ENCODE data around the gene NIPAL3. TPM values are rescaled to one million over a fixed set of nuclear protein-coding genes. Genes with fewer than 3 reads are reported as not detected.

Gene NIPAL3
- total RNA-seq (2014; rRNA removed; shearing (Covaris generic)), result 8.2 and 10.7 TPM in 2 replicates

DNA sequence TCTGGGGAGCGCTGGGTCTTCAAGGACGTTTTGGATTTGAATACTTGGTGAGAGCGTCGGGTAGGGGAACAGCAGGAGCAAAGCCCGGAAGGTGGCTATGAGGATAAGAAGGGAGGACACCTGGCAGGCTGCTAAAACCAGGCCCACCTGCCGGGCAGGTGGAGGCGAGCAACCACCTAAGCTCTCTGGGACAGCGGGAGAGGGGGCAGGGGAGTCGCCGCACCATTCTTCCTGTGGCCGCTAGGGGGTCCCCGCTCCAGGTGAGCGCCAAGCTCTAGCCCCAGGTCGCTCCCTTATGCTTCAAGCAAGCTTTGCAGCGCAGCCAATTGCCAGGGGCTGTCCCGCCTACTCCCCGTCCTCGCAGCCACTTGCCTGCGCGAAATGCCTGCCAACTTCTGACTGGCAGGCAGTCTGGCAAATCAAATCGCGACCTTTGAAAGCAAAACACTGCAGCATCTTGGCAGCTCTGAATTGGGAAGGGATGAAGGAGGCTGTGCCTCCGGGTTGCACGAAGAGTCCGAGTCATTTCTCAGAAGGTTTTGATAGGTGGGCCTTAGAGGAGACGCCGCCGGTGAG lies at the start of gene NIPAL3:
TSS of gene NIPAL3 (plus strand) at position 469 of the 576 bp plus-strand sequence. CDS start 3,746 bp downstream, outside the sequence.
- peak; percentile 92 for DNase-seq (ENCODE audit: low spot score)

DNA sequence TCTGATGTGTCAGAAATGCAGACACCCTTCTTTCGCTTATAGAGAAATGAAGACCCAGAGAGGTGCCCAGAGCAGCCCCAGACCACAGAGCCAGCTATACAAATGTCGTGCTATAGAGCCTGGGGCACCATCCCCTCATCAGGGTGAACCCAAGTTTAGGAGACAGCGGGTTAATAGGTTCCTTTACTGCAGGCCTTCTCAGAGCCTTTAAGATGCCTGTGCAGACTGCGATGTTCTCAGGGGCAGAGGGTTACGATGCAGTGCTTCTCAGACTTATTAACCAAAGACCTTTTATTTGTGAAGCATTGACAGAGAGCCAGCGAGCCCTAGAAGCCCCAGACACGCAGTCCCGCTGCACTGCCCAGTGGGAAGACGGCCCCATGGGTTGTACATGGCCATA lies 48.9 kb upstream of the NIPAL3 start:
- DNase-seq (ENCODE audit: low spot score), result no peak

DNA sequence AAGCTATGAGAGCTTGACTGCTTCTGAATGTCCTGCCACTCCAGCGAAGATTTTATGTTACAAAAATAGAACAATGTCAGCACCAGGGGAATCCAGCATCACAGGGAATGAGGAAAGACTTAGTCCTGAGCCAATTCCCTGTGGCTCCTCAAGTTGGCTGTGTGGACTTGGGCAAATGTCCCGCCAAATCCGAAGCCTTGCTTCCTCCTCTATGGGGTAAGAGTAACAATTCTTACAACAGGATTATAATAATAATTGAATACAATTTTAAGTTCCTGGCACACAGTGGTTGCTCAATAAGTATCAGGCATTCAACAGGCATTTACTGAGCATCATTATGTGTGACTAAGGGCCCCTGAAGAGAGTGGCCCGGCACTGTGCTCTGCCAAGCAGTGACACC lies 46.4 kb upstream of the NIPAL3 start:
- no peak for DNase-seq (ENCODE audit: low spot score)

DNA sequence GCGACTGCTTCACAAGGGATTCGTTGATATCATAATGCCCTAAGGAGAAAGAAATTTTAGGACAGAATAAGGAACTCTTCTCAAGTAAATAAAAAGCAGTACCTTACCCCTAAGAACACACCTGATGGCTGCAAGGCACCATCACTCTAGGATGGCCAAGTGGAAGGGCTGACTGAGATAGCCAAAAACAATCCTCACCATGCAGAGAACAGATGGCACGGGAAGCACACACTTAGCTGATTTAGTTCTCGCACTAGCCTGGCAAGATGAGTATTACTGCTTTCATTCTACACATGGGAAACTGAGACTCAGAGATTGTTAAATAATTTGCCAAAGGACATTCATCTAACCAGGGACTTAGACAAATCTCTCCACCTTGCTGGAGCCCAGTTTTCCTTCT lies 45.8 kb upstream of the NIPAL3 start:
- DNase-seq (ENCODE audit: low spot score), result no peak

DNA sequence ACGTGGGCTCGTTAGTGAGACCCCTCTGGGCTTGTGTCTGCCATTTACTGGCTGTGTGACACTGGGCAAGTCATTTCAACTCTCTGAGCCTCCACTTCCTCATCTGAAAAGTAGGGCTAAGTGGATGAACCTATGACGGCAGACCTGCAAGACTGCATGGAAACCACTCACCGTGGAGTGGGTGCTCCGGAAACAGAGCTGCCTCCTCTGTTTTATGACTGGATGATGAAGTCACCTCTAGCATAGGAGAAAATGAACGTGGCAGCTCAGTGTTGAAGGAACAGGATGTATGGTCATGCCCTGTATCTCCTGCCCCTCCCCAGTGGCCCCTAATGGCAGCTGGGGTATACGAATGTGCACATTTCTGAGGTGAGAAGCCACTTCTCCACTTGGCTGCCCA lies 42.6 kb upstream of the NIPAL3 start:
- no peak for DNase-seq (ENCODE audit: low spot score)

DNA sequence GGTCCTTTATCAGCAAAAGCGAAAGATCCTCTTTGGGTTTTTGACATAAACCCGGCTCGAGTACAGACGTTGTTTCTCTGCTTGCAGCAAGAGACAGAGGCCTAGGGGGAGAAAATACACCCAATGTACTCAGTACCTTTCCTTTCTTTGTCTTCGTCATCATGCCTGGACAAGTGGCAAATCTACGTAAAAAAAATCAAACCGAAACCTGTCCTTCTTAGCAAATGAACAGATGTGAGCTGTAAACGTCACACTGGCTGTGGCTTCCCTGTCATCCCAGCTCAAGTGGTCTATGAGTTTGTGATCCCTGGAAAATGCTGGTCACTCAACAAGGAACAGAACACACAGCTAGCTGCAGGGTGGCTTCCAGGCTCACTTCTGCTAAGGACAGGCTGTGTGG lies 41.9 kb upstream of the NIPAL3 start:
- DNase-seq (ENCODE audit: low spot score), result no peak

- no peak for DNase-seq (ENCODE audit: low spot score)
Observed at GRCh38 chr1:24374891-24375786, 40.5 kb upstream of the NIPAL3 start.

DNA sequence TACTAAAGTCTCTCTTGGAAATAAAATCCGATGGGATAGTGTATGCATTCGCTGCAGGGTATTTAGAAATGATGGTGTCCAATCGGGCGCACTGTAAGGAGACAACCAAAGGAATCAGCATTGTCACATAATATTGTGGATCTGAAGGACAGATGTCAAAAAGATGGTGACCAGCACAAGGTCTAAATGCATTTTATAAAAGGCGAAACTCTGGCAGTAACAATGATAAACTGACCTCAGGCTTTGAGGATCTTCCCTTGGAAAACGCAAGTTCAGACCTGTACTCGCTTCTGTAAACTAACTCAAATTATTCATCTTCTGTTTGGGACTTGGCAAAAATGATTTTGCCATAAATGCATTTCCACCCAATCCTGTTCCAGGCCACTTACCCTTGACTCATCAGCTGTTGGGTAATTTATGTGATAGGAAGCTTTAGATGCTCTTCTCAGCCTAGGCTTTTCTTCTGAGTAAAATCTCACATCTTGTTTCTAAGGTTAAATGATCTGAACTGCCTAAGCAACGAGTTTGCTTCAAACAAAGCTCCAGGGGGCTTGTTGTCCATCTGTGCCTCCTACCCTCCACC lies 35.8 kb upstream of the NIPAL3 start:
- DNase-seq (ENCODE audit: low spot score), result no peak

- no peak for DNase-seq (ENCODE audit: low spot score)
Observed at GRCh38 chr1:24380508-24380907, 35.1 kb upstream of the NIPAL3 start.

DNA sequence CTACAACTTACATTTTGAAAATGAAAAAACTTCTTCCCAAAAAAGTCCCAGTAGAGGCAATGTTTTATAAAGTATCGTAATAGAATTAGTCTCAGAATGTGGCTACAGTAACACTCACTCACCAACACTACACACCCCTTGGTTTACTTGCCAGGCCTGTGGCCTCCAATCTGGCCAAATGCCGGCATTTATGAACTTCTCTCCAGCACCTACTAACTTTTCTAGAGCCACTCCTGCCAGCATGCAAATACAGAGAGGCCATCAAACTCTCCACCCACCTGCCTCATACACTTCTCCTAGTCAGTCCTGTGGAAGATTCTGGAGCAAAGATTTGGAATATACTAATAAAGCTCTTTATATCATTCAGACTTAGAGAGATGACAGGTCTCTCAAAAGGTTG lies 34.3 kb upstream of the NIPAL3 start:
- DNase-seq (ENCODE audit: low spot score), result no peak

- DNase-seq (ENCODE audit: low spot score), result no peak
Observed at GRCh38 chr1:24382165-24382577, 33.4 kb upstream of the NIPAL3 start.

- no peak for DNase-seq (ENCODE audit: low spot score)
Observed at GRCh38 chr1:24383381-24383940, 32.1 kb upstream of the NIPAL3 start.

- DNase-seq (ENCODE audit: low spot score), result no peak
Observed at GRCh38 chr1:24384251-24385090, 31.1 kb upstream of the NIPAL3 start.

GRCh38 chr1:24385160-24385940 lies 30.3 kb upstream of the NIPAL3 start:
- DNase-seq (ENCODE audit: low spot score), result no peak

- no peak for DNase-seq (ENCODE audit: low spot score)
Observed at GRCh38 chr1:24386241-24386640, 29.4 kb upstream of the NIPAL3 start.

- no peak for DNase-seq (ENCODE audit: low spot score)
Observed at GRCh38 chr1:24386931-24387330, 28.7 kb upstream of the NIPAL3 start.

GRCh38 chr1:24387636-24388175 lies 27.9 kb upstream of the NIPAL3 start:
- DNase-seq (ENCODE audit: low spot score), result no peak

DNA sequence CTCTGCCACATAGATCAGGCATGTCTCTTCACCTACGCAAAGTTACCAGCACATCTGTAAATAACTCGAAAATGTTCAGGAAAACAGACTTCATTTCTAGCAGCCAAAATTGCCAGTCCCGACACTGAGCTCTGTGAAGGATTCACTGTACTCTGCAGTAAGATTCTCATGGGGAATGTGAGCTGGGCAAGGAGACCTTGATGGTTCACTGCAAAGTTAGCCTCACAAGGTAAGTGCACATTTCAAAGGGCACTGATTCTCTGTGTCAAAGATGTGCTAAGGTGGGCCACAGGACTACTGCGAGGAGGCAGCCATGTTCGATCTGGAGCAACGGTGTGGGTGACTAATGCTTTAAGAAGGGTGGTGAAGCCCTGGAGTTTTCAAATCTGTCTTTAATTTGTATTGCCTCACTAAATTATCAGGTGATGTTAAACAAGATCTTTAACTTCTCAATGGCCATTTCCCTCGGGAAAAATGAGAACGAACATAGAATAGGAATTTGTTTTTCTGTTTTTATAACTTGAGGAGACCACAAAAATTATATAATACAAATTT lies 27.2 kb upstream of the NIPAL3 start:
- no peak for DNase-seq (ENCODE audit: low spot score)

GRCh38 chr1:24389231-24389678 lies 26.3 kb upstream of the NIPAL3 start:
- no peak for DNase-seq (ENCODE audit: low spot score)
